Subcutaneous adipose tissue (tissue), 4 donors: Measurements from ENCODE around the gene RORC. TPM values are rescaled to one million over a fixed set of nuclear protein-coding genes. Genes with fewer than 3 reads are reported as not detected.

Source experiments
- CTCF ChIP-seq: fragments of 450-650 bp; IDR thresholded peaks from one replicate; pipeline ENCODE4 v1.5.1; 2016; ENCODE audit warnings: low read depth, mild to moderate bottlenecking, control low read depth, antibody characterized with exemption, moderate library complexity
- total RNA-seq, 4 donors: library from RNA; depleted of rRNA; stranded (reverse); fragments of >200 nt; gene quantifications; one replicate each; pipeline ENCODE4 v1.1.0, GENCODE V29; 2016

Gene RORC
- total RNA-seq, 4 donors from 2014 or later, result 0.98 to 6.4 (median 2.9) TPM

DNA sequence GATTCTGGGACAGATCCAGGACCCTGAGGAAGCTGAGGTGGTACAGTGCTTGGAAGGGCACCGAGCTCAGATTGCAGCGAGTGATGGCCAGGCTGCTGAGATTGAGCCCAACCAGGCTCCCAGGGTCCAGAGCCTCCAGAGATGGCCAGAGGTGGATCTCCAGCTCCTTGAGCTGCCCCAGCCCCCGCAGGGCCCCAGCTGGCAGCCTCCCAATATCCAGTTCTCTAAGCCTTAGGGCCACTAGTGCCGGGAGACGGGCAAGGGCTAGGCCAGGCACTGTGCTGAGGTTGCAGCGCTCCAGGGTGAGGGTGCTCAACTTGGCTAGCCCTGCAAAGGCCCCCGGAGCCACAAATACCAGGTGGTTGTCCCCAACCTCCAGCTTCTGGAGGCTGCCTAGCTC lies 29.8 kb downstream of the RORC start:
- TF ChIP-seq CTCF, result no peak

- TF ChIP-seq CTCF, result no peak
Measured at GRCh38 chr1:151801310-151801820, 30.2 kb downstream of the RORC start.

DNA sequence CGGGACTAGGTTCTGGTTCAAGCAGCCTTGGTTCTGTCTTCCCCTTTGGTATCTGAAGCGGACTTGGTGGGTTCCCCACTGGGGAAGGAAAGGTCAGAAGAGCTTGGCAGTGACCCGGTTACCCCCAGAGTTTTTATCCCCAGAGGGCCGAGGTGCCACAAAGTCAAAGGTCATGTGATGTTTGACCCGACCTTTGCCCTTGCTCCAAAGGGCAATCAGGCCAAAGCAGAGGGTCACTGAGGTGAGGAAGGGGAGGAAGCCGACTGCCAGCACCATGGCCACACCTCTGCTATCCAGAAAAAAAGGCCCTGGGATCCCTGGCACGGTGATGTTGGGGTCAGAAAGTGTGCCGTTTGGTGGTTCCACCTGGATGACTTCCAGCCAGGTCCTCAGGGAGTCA lies 30.8 kb downstream of the RORC start:
- TF ChIP-seq CTCF, result no peak

DNA sequence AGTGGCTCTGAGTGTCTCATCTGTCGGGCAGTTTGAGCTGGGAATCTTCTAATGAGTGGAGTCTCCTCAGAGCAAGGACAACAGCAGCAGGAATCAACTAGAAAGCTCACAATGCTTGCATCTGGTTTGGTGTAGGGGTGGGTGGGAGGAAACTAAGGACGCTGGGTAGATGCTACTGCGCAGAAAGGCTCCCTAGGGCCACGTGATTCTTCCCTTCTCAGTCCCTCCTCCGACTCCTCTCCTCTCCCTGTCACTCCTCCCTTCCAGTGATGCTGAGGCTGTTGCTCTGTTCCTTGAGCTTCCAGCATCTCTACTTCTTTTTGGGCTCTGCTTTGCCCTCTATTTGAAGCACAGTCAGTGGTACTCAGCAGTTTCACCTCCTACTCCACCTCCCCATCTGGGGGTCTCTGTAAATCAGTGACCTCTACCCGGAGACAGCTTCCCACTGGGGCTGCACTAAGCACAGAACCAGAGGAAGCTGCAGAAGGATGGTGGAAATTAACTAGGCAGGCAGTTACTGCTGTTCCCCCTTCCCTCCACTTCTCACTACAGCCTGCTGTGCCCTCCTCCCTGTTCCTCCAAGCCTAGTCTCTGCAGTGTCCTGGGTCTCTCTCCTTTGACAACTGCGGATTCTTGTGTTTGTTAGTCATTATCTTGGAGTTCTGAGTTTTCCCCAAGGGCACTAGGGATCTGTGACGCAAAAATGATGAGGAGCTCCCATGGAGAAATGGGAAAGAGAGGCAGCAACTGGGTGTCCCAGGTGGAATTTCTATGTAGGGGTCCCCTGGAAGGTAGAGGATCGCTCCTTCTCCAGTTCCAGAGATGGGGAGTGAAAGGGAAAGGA lies 32.2 kb downstream of the RORC start:
- no peak for TF ChIP-seq CTCF

GRCh38 chr1:151798571-151798970 lies 33.0 kb downstream of the RORC start:
- no peak for TF ChIP-seq CTCF

- no peak for TF ChIP-seq CTCF
Measured at GRCh38 chr1:151790940-151791651, 40.5 kb downstream of the RORC start.
